Esophagus squamous epithelium (tissue), 4 donors: ENCODE measurements around the gene BZW2.

Experiments
- CTCF ChIP-seq, 6 experiments: fragments of 450-650 bp in 4 of 6; fragments of 200-600 bp in 2 of 6; sonication (generic) in 2 of 6; IDR thresholded peaks; one replicate each; pipeline ENCODE4 v1.5.1; 2016 to 2019; ENCODE audit warnings: antibody characterized with exemption in 6 of 6, mild to moderate bottlenecking in 4 of 6, moderate library complexity in 4 of 6
- POLR2A ChIP-seq, 4 donors: fragments of 450-650 bp; IDR thresholded peaks; one replicate each; pipeline ENCODE4 v1.6.1; 2017; ENCODE audit warnings: antibody characterized with exemption in 4 of 4, mild to moderate bottlenecking in 4 of 4, moderate library complexity in 3 of 4

- no peak for TF ChIP-seq CTCF (IDR thresholded peaks at IDR 0.05)
- TF ChIP-seq POLR2A (IDR thresholded peaks at IDR 0.05) = no peak
These were observed 98.7 kb downstream of the BZW2 start for GRCh38 chr7:16744518-16745250.
